Nephron (organoid): ENCODE data around the gene GRAP2.
"Not testable (repeated sequence)": the region's sequence is repeated elsewhere in the genome, so short reads cannot be mapped to it uniquely, and the experiment has no call there.

Experiments used
- H3K27ac Mint-ChIP-seq, 3 experiments: 2 replicates each; pipeline ENCODE4 v1.8.0; 2020; ENCODE audit warnings: mixed read lengths in 3 of 3, mild to moderate bottlenecking in 2 of 3, moderate library complexity in 1 of 3
- H3K27me3 Mint-ChIP-seq: 2 replicates; pipeline ENCODE4 v1.8.0; 2021; ENCODE audit warnings: low read depth, mild to moderate bottlenecking, moderate library complexity, mixed read lengths
- H3K36me3 Mint-ChIP-seq: 2 replicates; pipeline ENCODE4 v1.8.0; 2020; ENCODE audit warnings: low read depth, mixed read lengths
- H3K4me1 Mint-ChIP-seq: 2 replicates; pipeline ENCODE4 v1.8.0; 2020; ENCODE audit warnings: mixed read lengths
- H3K4me3 Mint-ChIP-seq, 3 experiments: 2 replicates each; pipeline ENCODE4 v1.8.0; 2020; ENCODE audit warnings: mild to moderate bottlenecking in 3 of 3, mixed read lengths in 3 of 3, moderate library complexity in 2 of 3
- H3K9me3 Mint-ChIP-seq: 2 replicates; pipeline ENCODE4 v1.8.0; 2020; ENCODE audit warnings: mixed read lengths
- CTCF ChIP-seq, 3 experiments: fragments of 200-600 bp; sonication (generic); IDR thresholded peaks; one replicate each; pipeline ENCODE4 v1.5.0; 2021; ENCODE audit warnings: antibody characterized with exemption in 3 of 3; ENCODE audit not compliant: unreplicated experiment in 3 of 3

Gene GRAP2

GRCh38 chr22:39947220-39948216 is 46.6 kb downstream of the GRAP2 start:
- Mint-ChIP-seq H3K9me3 (no peaks in the 10 kb centered on the region), H3K27me3 (peaks cover 4% of the 10 kb centered on the region)

GRCh38 chr22:39949964-39950737 is 49.3 kb downstream of the GRAP2 start:
- Mint-ChIP-seq H3K9me3 (no peaks in the 10 kb centered on the region), H3K4me3 (no peak overlapping the region), H3K27ac (peak overlapping the region in 2 of 3 experiments; percentile 27 to 84), H3K36me3 (no peaks in the 10 kb centered on the region), H3K4me1 (peaks cover 63% of the 10 kb centered on the region), H3K27me3 (peaks cover 4% of the 10 kb centered on the region)
- no peak for TF ChIP-seq CTCF (IDR thresholded peaks at IDR 0.05; ENCODE audit: unreplicated experiment in 3 of 3)

More at GRCh38 chr22:39947220-39948216, 46.6 kb downstream of the GRAP2 start:
- Mint-ChIP-seq H3K4me3 (no peak overlapping the region), H3K4me1 (peaks cover 52% of the 10 kb centered on the region), H3K27ac (no peak overlapping the region), H3K36me3 (no peaks in the 10 kb centered on the region)
- no peak for TF ChIP-seq CTCF (IDR thresholded peaks at IDR 0.05; ENCODE audit: unreplicated experiment in 3 of 3)

GRCh38 chr22:39951603-39952293 is 50.9 kb downstream of the GRAP2 start:
- not testable (repeated sequence) for H3K27me3 Mint-ChIP-seq, H3K9me3 Mint-ChIP-seq, H3K4me3 Mint-ChIP-seq, H3K36me3 Mint-ChIP-seq
- Mint-ChIP-seq H3K4me1 (peaks cover 64% of the 10 kb centered on the region), H3K27ac (peak overlapping the region in 1 of 3 experiments; percentile 24)

GRCh38 chr22:39952347-39952746 is 51.5 kb downstream of the GRAP2 start:
- Mint-ChIP-seq H3K4me3 (no peak overlapping the region), H3K27ac (no peak overlapping the region), H3K27me3 (peaks cover 2% of the 10 kb centered on the region), H3K4me1 (peaks cover 58% of the 10 kb centered on the region), H3K36me3 (no peaks in the 10 kb centered on the region), H3K9me3 (no peaks in the 10 kb centered on the region)
- no peak for TF ChIP-seq CTCF (IDR thresholded peaks at IDR 0.05; ENCODE audit: unreplicated experiment in 3 of 3)

GRCh38 chr22:39953101-39953500 is 52.2 kb downstream of the GRAP2 start:
- Mint-ChIP-seq H3K27ac (peak overlapping the region in 2 of 3 experiments; percentile 66), H3K4me3 (peak overlapping the region in 2 of 3 experiments; percentile 6 to 11), H3K36me3 (no peaks in the 10 kb centered on the region), H3K9me3 (no peaks in the 10 kb centered on the region), H3K27me3 (peaks cover 3% of the 10 kb centered on the region), H3K4me1 (peaks cover 60% of the 10 kb centered on the region)
- no peak for TF ChIP-seq CTCF (IDR thresholded peaks at IDR 0.05; ENCODE audit: unreplicated experiment in 3 of 3)
